ENCODE measurements around the gene IER2.

DNA sequence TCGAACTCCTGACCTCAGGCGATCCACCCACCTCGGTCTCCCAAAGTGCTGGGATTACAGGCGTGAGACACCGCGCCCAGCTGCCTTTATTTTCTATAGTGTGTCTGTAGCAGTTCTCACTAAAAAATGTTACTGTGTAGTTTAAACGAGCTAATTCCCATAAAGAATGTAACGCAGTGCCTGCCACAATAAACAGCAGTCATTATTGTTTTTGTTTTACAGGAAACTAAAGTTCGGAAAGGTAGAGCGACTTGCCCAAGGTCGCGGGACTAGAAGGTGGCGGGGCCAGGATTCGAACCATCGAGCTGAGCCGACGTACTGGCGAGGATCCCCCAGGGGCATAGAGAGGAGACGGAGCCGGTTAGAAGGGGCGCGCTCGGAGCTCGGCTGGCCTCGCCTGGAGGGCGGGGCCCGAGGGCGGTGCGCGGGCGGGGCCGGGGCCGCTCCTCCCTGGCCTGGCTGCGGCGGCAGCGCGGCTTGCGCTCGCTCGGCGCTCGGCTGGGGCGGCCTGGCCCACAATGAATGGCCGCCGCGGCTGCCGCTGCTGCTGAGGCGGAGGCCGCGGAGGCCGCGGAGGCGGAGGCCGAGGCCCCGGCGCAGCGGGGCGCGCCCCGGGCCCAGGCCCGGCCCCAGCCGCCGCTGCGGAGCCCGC, 32.3 kb upstream of the IER2 start, which contains the start of gene NACC1:
- no peak for TF ChIP-seq CEBPB (IDR thresholded peaks at IDR 0.05; ENCODE audit: low read depth, low read length)
- TF ChIP-seq EP300 (IDR thresholded peaks at IDR 0.05; ENCODE audit: borderline replicate concordance in 1 of 2, low read depth in 2 of 2, low read length in 2 of 2): peak in 1 of 2 experiments; percentile 13; a peak in 1 of 3 replicates
- TF ChIP-seq EZH2 (IDR thresholded peaks at IDR 0.05; ENCODE audit: low read depth, low read length, severe bottlenecking): no peak
- TF ChIP-seq JUN (IDR thresholded peaks at IDR 0.05; ENCODE audit: low read depth, low read length): no peak
- TF ChIP-seq POLR2A (IDR thresholded peaks at IDR 0.05; ENCODE audit: control extremely low read depth in 1 of 2, low read depth in 2 of 2, low read length in 2 of 2): no peak; a peak in 1 of 3 replicates
- TF ChIP-seq ASH2L (IDR thresholded peaks at IDR 0.05; ENCODE audit: low read length): no peak
- 0 out of 2 replicates have a peak, but pooled peaks have one; percentile 33 for TF ChIP-seq RBBP5 (IDR thresholded peaks at IDR 0.05; ENCODE audit: borderline replicate concordance, low read depth, low read length)
- TF ChIP-seq, protein P1, sequence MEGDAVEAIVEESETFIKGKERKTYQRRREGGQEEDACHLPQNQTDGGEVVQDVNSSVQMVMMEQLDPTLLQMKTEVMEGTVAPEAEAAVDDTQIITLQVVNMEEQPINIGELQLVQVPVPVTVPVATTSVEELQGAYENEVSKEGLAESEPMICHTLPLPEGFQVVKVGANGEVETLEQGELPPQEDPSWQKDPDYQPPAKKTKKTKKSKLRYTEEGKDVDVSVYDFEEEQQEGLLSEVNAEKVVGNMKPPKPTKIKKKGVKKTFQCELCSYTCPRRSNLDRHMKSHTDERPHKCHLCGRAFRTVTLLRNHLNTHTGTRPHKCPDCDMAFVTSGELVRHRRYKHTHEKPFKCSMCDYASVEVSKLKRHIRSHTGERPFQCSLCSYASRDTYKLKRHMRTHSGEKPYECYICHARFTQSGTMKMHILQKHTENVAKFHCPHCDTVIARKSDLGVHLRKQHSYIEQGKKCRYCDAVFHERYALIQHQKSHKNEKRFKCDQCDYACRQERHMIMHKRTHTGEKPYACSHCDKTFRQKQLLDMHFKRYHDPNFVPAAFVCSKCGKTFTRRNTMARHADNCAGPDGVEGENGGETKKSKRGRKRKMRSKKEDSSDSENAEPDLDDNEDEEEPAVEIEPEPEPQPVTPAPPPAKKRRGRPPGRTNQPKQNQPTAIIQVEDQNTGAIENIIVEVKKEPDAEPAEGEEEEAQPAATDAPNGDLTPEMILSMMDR (IDR thresholded peaks at IDR 0.05; ENCODE audit: control extremely low read depth in 1 of 3, insufficient read depth in 1 of 3, low read depth in 1 of 3, low read length in 3 of 3): no peak
- TF ChIP-seq POLR2AphosphoS5 (IDR thresholded peaks at IDR 0.05; ENCODE audit: low read depth, low read length): peak; percentile 53; the same call in 1 of the 2 replicates
- no peak for TF ChIP-seq ZNF274 (IDR thresholded peaks at IDR 0.05; ENCODE audit: borderline replicate concordance, extremely low read depth, low read length)
- TF ChIP-seq RAD21 (IDR thresholded peaks at IDR 0.05 in 1 of 2, conservative IDR thresholded peaks at IDR 0.05 in 1 of 2; ENCODE audit: low read depth in 2 of 2, low read length in 2 of 2): no peak

Measured in H1 (cell line).